ENCODE measurements around the gene OPN4.

Gene OPN4

DNA sequence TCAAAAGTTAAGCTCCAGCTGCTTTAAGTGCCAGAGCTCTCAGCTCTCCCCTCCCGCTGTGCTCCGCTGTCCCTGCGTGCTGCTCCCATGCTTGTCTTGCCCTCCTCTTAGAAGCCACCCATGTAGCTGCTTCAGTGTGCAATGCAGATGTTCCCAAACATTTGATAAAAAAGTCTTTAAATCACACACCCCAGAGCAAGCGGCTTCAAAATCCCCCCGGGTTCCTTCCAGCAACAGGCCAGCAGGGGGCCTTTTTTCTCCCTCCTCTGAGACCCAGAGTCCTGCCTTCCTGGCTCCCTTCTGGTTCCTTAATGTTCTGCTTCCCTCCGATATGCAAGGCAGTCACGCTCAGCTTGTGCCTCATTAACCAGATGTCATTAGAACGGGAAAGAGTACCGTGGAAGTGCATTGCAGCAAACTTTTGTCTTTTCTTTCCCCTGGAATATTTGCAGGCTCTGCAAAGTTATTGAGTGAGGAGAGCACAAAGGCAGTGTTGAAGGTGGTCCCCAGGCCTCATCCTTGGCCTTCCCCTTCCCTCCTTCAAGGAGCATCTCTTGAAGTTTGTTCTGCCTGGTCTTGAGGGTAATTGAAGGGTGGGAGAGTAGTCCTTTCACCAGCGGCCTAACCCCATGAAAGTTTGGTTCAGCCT lies 39.5 kb downstream of the OPN4 start:
- TF ChIP-seq, protein P1, sequence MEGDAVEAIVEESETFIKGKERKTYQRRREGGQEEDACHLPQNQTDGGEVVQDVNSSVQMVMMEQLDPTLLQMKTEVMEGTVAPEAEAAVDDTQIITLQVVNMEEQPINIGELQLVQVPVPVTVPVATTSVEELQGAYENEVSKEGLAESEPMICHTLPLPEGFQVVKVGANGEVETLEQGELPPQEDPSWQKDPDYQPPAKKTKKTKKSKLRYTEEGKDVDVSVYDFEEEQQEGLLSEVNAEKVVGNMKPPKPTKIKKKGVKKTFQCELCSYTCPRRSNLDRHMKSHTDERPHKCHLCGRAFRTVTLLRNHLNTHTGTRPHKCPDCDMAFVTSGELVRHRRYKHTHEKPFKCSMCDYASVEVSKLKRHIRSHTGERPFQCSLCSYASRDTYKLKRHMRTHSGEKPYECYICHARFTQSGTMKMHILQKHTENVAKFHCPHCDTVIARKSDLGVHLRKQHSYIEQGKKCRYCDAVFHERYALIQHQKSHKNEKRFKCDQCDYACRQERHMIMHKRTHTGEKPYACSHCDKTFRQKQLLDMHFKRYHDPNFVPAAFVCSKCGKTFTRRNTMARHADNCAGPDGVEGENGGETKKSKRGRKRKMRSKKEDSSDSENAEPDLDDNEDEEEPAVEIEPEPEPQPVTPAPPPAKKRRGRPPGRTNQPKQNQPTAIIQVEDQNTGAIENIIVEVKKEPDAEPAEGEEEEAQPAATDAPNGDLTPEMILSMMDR (IDR thresholded peaks at IDR 0.05; ENCODE audit: low read depth, low read length): peak; percentile 76
- H3K4me3 ChIP-seq (ENCODE audit: low read depth, low read length): no peak overlapping the region

DNA sequence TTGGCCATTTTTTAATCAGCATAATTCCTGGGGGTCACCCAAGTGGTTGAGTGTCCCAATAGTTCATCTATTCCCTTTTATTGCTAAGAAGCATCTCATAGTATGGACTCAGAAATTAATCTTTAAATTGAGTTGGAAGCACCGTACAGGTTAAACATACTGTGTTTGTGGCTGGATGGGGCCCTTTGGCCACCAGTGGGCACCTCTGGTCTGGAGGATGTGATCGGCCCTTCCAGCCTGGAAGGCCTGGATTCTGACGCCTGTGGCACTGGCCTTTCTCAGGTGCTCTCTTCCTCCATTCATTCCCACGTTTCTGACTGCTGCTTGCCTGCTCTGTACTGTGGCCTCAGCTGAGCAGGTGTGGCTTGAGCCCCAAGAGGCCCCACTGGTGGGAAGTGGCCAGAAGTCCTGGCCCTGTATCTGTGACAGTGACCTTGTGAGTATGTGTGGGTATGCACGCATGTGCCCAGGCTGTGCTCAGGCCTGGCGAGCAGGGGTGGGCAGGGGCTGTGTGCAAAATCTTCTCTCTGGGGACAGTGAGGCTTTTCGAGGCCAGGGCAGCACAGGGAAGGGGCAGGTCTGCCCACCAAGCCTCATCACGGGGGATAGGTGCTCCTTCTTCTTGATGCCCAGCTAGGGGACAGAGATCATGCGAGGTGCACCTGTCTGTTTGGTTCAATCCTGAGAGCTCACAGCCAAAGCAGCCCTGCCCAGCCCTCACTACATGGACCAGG lies 44.0 kb downstream of the OPN4 start:
- no peak overlapping the region for H3K4me3 ChIP-seq (ENCODE audit: low read depth, low read length)
- TF ChIP-seq, protein P1 (IDR thresholded peaks at IDR 0.05; ENCODE audit: low read depth, low read length): no peak

DNA sequence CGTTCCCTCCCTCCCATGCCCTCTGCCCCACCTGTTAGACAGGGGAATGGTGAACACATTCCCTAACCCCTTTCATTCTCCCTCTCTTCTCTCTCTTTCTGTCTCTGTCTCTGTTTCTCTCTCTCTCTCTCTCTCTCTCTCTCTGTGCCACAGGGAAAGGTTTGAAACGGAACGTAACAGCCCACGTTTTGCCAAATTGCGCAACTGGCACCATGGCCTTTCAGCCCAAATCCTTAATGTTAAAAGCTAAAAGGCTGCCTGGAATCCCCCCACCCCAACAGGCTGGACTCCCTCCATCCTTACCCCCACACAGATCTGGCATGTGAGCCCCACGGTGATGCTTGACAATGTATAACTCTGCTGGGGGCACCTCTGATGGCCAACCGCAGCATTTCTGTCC lies 44.8 kb downstream of the OPN4 start:
- TF ChIP-seq, protein P1 (IDR thresholded peaks at IDR 0.05; ENCODE audit: low read depth, low read length): no peak
- H3K4me3 ChIP-seq (ENCODE audit: low read depth, low read length): no peak overlapping the region

DNA sequence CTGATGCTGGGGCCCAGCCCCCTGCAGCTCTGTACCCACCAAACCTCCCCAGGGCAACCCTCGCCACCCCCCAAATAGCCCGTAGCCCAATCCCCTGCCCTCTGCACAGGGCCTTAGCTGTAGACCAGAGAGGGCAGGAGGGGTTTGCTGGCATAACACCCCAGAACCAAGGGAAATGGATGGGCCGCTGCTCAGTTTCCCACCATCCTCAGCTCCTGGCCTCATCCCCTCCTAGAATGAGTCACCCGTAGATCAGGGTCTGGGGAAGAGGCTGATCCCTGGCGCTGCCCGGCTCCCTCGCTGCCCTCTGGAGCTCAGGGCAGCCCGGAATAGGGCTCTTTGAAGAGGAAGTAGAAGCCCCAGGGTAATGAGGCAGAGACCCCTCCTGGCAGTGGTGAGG lies 45.2 kb downstream of the OPN4 start:
- H3K4me3 ChIP-seq (ENCODE audit: low read depth, low read length): no peak overlapping the region
- TF ChIP-seq, protein P1 (IDR thresholded peaks at IDR 0.05; ENCODE audit: low read depth, low read length): no peak

DNA sequence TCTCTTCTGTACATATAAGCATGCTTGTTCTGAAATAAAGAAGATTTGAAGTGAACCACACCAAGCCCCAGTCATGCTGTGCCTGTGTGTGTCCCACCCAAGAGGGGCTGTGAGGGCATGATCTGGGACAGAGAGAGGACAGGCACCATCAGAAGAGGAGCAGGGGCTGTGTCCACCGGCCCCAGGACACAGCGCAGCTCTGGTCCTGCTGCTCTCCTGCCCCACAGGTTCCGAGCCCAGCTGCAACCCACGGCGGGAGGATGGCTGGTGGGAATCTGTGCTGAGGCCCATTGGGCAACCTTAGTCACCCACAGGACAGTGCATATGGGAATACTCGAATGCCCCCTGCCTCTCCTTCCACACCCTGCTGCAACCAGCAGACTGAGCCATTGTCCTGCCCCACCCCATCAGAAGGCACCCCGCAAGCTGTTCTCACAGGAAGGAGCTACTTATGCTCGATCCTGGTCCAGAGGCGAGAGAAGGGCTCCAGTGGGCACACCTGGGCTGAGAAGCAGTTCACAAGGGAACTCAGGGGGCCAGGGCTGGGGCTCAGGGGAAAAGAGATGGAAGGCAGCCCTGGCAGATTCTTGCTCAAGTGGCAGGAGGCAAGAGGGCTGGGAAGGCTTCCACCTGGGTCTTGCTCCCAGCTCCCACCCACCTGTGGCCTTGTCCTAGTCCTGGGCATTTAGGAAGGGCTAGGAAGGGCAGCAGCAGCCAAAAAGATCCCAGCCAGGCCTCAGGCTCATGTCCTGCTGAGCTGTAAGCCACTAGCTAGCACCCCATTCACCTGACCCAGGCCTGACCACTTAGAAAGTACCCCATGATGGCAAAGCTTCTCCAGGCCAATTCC lies 45.9 kb downstream of the OPN4 start:
- no peak overlapping the region for H3K4me3 ChIP-seq (ENCODE audit: low read depth, low read length)
- TF ChIP-seq, protein P1 (IDR thresholded peaks at IDR 0.05; ENCODE audit: low read depth, low read length): no peak

DNA sequence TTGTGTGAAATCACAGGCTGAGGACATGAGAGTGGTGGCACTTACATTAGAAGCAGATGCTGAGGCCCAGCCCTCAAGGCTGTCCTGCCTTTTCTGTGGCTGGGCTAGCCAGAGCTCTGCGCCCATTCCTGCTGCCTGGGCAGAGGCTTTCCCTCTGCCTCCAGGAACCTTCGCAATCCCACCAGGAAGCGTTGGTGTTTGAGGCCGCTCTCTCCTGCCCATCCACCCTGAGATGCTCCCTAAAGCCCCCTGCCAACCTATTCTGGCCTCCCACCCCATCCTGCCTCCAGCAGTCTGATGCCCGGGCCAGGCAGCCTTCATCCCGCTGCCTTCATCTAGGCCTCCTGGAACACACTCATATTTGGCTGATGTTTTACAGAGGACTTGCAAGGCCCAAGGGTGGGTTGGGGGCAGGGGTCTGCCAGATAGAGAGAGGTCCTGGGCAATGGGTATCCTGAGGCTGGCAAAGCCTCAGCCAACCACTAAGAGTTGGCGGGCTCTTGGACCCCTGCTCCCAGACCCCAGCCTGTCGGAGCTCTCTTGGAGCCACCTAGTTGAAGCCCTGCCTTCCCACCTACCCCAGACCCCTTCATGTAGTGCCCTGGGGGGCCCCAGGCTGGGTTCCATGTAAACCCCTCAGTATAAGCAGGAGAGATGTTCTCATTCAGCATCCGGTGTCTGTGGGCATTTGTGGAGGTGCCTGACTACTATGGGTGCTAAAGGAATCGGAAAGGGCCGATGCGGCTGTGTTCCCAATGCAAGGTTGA lies 46.7 kb downstream of the OPN4 start:
- TF ChIP-seq, protein P1 (IDR thresholded peaks at IDR 0.05; ENCODE audit: low read depth, low read length): no peak
- no peak overlapping the region for H3K4me3 ChIP-seq (ENCODE audit: low read depth, low read length)
